ENCODE measurements around the gene PXYLP1.

PXYLP1 gene

GRCh38 chr3:141343077-141343476 is 111.5 kb downstream of the PXYLP1 start:
- DNase-seq (ENCODE audit: extremely low spot score) = no peak
- CTCF ChIA-PET = interaction anchor here (0.6 kb wide), 1 partner anchor 99 kb away, joined by 3 read pairs; no protein-coding TSS in a partner anchor
- POLR2A ChIA-PET = no interaction called here
- TF ChIP-seq SUZ12 (IDR thresholded peaks at IDR 0.05) = no peak
- no peak for TF ChIP-seq L3MBTL2 (conservative IDR thresholded peaks at IDR 0.05)
- no peak for TF ChIP-seq ARNT (IDR thresholded peaks at IDR 0.05)
- TF ChIP-seq LEF1 (IDR thresholded peaks at IDR 0.05; ENCODE audit: borderline replicate concordance) = no peak
- TF ChIP-seq FOXA1 (IDR thresholded peaks at IDR 0.05) = no peak
- TF ChIP-seq TARDBP (IDR thresholded peaks at IDR 0.05) = no peak
- TF ChIP-seq PKNOX1 (IDR thresholded peaks at IDR 0.05) = no peak
- TF ChIP-seq BHLHE40 (IDR thresholded peaks at IDR 0.05; ENCODE audit: borderline replicate concordance) = no peak
- TF ChIP-seq ELF4 (IDR thresholded peaks at IDR 0.05) = no peak
- TF ChIP-seq FOXM1 (IDR thresholded peaks at IDR 0.05; ENCODE audit: borderline replicate concordance) = no peak
- TF ChIP-seq HDGF (IDR thresholded peaks at IDR 0.05; ENCODE audit: borderline replicate concordance) = no peak

GRCh38 chr3:141343865-141344271 is 112.2 kb downstream of the PXYLP1 start:
- POLR2A ChIA-PET = no interaction called here
- no peak for DNase-seq (ENCODE audit: extremely low spot score)
- CTCF ChIA-PET = no interaction called here
- TF ChIP-seq NFRKB (IDR thresholded peaks at IDR 0.05) (no peak), TARDBP (IDR thresholded peaks at IDR 0.05) (no peak), SP1 (IDR thresholded peaks at IDR 0.05) (no peak), SUZ12 (IDR thresholded peaks at IDR 0.05) (no peak), L3MBTL2 (conservative IDR thresholded peaks at IDR 0.05) (no peak), ZNF384 (IDR thresholded peaks at IDR 0.05) (no peak), PKNOX1 (IDR thresholded peaks at IDR 0.05) (no peak), FOXK2 (IDR thresholded peaks at IDR 0.05) (no peak), ARNT (IDR thresholded peaks at IDR 0.05) (no peak), HDGF (IDR thresholded peaks at IDR 0.05; ENCODE audit: borderline replicate concordance) (no peak), BHLHE40 (IDR thresholded peaks at IDR 0.05; ENCODE audit: borderline replicate concordance) (no peak), FOXM1 (IDR thresholded peaks at IDR 0.05; ENCODE audit: borderline replicate concordance) (no peak), LEF1 (IDR thresholded peaks at IDR 0.05; ENCODE audit: borderline replicate concordance) (no peak)

Data from HEK293T (cell line).